ENCODE data around the gene PDHX. TPM values are rescaled to one million over a fixed set of nuclear protein-coding genes. Genes with fewer than 3 reads are reported as not detected.
A peak's percentile ranks its signal among the peaks of the same experiment; 100 is the strongest.

The PDHX gene
- total RNA-seq, 2 experiments from 2014 or later = 17.3 to 17.4 TPM

DNA sequence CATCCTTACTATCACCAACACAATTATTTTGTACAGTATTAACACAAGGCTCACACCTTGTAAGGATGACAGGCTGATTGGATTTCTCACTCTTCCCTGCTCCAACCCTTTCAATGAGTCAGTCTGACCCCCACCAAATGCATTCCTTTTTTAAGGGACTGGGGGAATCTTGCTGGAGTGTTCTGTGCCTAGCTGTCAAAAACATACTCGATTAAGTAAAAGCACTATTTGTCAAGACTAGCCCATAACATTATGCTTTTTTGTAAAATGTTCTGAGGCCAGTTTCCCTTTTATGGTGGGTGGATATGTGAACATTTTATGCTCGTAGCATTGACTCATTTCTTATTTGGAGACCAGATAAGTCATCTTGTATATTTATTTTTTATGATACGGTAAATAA lies 87.2 kb downstream of the PDHX start:
- ATAC-seq (ENCODE audit: poor library complexity) = no peak
- Histone ChIP-seq H3K4me1 (ENCODE audit: insufficient read depth, low read length) (peaks cover 11% of the 10 kb centered on the region), H3K36me3 (ENCODE audit: insufficient read depth, low read length) (no peaks in the 10 kb centered on the region), H3K4me3 (ENCODE audit: low read length) (no peak overlapping the region), H3K27me3 (ENCODE audit: control insufficient read depth in 1 of 2, insufficient read depth in 2 of 2, low read length in 2 of 2) (no peaks in the 10 kb centered on the region), H3K9me3 (ENCODE audit: control insufficient read depth in 1 of 2, insufficient read depth in 1 of 2, low read length in 2 of 2) (no peaks in the 10 kb centered on the region), H3K27ac (ENCODE audit: low read depth in 1 of 2, low read length in 2 of 2) (no peak overlapping the region)
- DNase-seq = no peak
- intact Hi-C loops (cut with DNase I, micrococcal nuclease) = loop anchor here in 1 of 2 experiments (5.0 kb wide), 1 partner anchor 84 kb away; no protein-coding TSS in a partner anchor
- ChIA-PET CTCF (no interaction called here), POLR2A (interaction anchor here (0.9 kb wide), 1 partner anchor 9 kb away, joined by 3 read pairs; no protein-coding TSS in a partner anchor)
- Mint-ChIP-seq H3K4me1 (ENCODE audit: low read depth) (peaks cover 59% of the 10 kb centered on the region), H3K4me3 (no peak overlapping the region), H3K36me3 (ENCODE audit: low read depth) (no peaks in the 10 kb centered on the region), H3K27ac (no peak overlapping the region), H3K9me3 (no peaks in the 10 kb centered on the region), H3K27me3 (no peaks in the 10 kb centered on the region)
- TF ChIP-seq, protein P1, sequence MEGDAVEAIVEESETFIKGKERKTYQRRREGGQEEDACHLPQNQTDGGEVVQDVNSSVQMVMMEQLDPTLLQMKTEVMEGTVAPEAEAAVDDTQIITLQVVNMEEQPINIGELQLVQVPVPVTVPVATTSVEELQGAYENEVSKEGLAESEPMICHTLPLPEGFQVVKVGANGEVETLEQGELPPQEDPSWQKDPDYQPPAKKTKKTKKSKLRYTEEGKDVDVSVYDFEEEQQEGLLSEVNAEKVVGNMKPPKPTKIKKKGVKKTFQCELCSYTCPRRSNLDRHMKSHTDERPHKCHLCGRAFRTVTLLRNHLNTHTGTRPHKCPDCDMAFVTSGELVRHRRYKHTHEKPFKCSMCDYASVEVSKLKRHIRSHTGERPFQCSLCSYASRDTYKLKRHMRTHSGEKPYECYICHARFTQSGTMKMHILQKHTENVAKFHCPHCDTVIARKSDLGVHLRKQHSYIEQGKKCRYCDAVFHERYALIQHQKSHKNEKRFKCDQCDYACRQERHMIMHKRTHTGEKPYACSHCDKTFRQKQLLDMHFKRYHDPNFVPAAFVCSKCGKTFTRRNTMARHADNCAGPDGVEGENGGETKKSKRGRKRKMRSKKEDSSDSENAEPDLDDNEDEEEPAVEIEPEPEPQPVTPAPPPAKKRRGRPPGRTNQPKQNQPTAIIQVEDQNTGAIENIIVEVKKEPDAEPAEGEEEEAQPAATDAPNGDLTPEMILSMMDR (IDR thresholded peaks at IDR 0.05) = no peak

DNA sequence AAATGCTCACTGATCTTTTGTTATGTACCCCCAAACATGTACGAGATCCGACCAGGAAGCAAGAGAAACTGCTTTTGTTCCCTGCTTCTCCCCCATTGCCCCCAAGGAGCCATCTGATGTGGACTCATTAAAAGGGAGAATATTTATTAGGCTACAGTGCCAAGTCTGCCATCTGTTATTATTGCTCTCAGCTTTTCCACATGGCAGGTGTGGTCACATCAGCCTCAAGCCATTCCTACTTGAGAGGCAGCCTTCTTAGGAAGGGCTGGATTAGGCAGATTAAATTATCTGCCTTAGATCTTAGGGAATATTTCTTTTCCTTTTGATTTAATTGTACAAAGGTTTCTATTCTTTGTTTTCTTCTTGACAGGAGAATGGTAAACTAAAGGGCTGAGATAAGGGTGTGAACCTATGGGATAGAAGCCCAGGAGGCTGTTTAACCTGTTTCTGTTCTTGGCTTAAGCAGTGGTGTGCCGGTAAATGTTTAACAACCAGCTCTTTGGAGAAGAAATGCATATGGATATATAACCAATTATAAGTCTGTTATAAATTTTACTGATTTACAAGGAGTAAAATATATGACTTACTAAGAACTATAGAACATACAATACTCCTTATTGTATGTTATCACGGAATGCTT lies 88.8 kb downstream of the PDHX start:
- peaks cover 11% of the 10 kb centered on the region for H3K4me1 ChIP-seq (ENCODE audit: insufficient read depth, low read length)
- H3K9me3 ChIP-seq (ENCODE audit: control insufficient read depth in 1 of 2, insufficient read depth in 1 of 2, low read length in 2 of 2) = no peaks in the 10 kb centered on the region
- no peak overlapping the region for H3K27ac ChIP-seq (ENCODE audit: low read depth in 1 of 2, low read length in 2 of 2)
- ChIA-PET CTCF (no interaction called here), POLR2A (interaction anchor here (0.9 to 1.0 kb wide), 2 partner anchors 193 to 387 kb away, joined by 3 read pairs; no protein-coding TSS in a partner anchor)
- H3K36me3 Mint-ChIP-seq (ENCODE audit: low read depth) = no peaks in the 10 kb centered on the region
- ATAC-seq (ENCODE audit: poor library complexity) = no peak
- H3K4me3 ChIP-seq (ENCODE audit: low read length) = no peak overlapping the region
- DNase-seq = no peak
- H3K36me3 ChIP-seq (ENCODE audit: insufficient read depth, low read length) = no peaks in the 10 kb centered on the region
- H3K27me3 Mint-ChIP-seq = no peaks in the 10 kb centered on the region
- peaks cover 43% of the 10 kb centered on the region for H3K4me1 Mint-ChIP-seq (ENCODE audit: low read depth)
- TF ChIP-seq, protein P1 (IDR thresholded peaks at IDR 0.05) = no peak
- no peak overlapping the region for H3K4me3 Mint-ChIP-seq
- intact Hi-C loops (cut with DNase I, micrococcal nuclease) = no loop called here
- no peaks in the 10 kb centered on the region for H3K27me3 ChIP-seq (ENCODE audit: control insufficient read depth in 1 of 2, insufficient read depth in 2 of 2, low read length in 2 of 2)
- no peak overlapping the region for H3K27ac Mint-ChIP-seq
- H3K9me3 Mint-ChIP-seq = no peaks in the 10 kb centered on the region

DNA sequence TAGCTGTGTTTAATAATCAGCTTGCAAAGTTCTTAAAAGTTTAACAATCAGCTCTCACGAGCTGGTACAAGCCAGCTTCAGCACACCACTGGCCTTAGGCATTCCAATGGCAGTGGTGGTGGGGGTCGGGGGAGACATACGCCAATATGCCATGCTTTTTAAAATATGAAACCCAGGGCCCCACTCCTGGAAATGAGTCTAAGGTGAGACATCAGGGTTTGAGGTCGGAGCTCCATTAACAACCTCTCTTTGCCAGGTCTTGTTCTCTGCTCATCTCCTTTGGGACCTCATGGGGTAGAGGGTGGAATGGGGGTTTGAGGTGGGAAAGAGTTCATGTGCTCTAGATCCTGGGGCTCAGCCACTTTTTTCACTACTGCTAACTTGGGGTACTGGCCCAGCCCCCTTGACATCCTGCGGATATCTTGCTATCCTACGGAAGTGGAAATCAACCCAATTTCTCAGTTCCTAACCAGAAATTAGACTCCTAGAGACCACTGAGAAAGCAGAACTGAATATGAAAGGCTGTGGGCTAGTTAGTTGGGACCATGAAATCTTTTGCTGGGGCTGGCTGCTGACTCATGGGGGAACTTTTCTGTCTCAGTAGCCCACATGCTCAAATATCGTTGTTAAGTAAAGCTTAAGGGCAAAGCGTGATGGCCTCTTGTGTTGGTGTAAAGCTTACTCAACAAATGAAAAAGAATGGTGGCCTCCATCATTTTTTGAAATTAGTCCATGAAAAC lies 90.1 kb downstream of the PDHX start:
- Histone ChIP-seq H3K4me1 (ENCODE audit: insufficient read depth, low read length) (peaks cover 11% of the 10 kb centered on the region), H3K36me3 (ENCODE audit: insufficient read depth, low read length) (no peaks in the 10 kb centered on the region), H3K27me3 (ENCODE audit: control insufficient read depth in 1 of 2, insufficient read depth in 2 of 2, low read length in 2 of 2) (no peaks in the 10 kb centered on the region), H3K9me3 (ENCODE audit: control insufficient read depth in 1 of 2, insufficient read depth in 1 of 2, low read length in 2 of 2) (no peaks in the 10 kb centered on the region), H3K27ac (ENCODE audit: low read depth in 1 of 2, low read length in 2 of 2) (no peak overlapping the region), H3K4me3 (ENCODE audit: low read length) (no peak overlapping the region)
- Mint-ChIP-seq H3K4me1 (ENCODE audit: low read depth) (peaks cover 38% of the 10 kb centered on the region), H3K4me3 (peak overlapping the region; percentile 20), H3K36me3 (ENCODE audit: low read depth) (no peaks in the 10 kb centered on the region), H3K27me3 (no peaks in the 10 kb centered on the region), H3K9me3 (no peaks in the 10 kb centered on the region), H3K27ac (peak overlapping the region; percentile 37)
- ChIA-PET POLR2A (interaction anchor here (0.6 to 1.5 kb wide), 11 partner anchors 11 to 385 kb away, joined by 3 to 5 read pairs (median 3); no protein-coding TSS in a partner anchor), CTCF (interaction anchor here (1.3 kb wide), 1 partner anchor 72 kb away, joined by 3 read pairs; no protein-coding TSS in a partner anchor)
- ATAC-seq (ENCODE audit: poor library complexity) = peak; percentile 60
- intact Hi-C loops (cut with DNase I, micrococcal nuclease) = no loop called here
- DNase-seq = peak in 4 of 14 experiments; percentile 34 to 75 (median 60)
- TF ChIP-seq, protein P1 (IDR thresholded peaks at IDR 0.05) = no peak

Data from CD4-positive, alpha-beta T cell (primary cell).